Neutrophil (primary cell): Measurements from ENCODE around the gene MARK4.

Experiments
- H3K27ac ChIP-seq: fragments of 200-600 bp; sonication (generic); 2 replicates; pipeline ENCODE4 v1.5.1; 2016; ENCODE audit warnings: mild to moderate bottlenecking, moderate library complexity
- H3K27me3 ChIP-seq: fragments of 200-600 bp; sonication (generic); 2 replicates; pipeline ENCODE4 v1.6.0; 2016; ENCODE audit warnings: mild to moderate bottlenecking
- H3K36me3 ChIP-seq: fragments of 200-600 bp; sonication (generic); 2 replicates; pipeline ENCODE4 v1.5.1; 2017
- H3K4me1 ChIP-seq, 2 experiments: fragments of 200-600 bp in 1 of 2; sonication (generic) in 1 of 2; 1 replicate in 1 of 2; 2 replicates in 1 of 2; pipeline versions ENCODE4 v1.5.1 to v1.6.1; 2013 to 2016; ENCODE audit warnings: low read depth in 1 of 2, low read length in 1 of 2, mild to moderate bottlenecking in 1 of 2, moderate library complexity in 1 of 2; ENCODE audit not compliant: control insufficient read depth in 1 of 2, insufficient read depth in 1 of 2
- H3K4me3 ChIP-seq, 2 experiments: fragments of 200-600 bp in 1 of 2; sonication (generic) in 1 of 2; 1 replicate in 1 of 2; 2 replicates in 1 of 2; pipeline ENCODE4 v1.5.1; 2013 to 2016; ENCODE audit warnings: low read depth in 1 of 2, low read length in 1 of 2, mild to moderate bottlenecking in 1 of 2, moderate library complexity in 1 of 2
- H3K9me3 ChIP-seq: fragments of 200-600 bp; sonication (generic); 2 replicates; pipeline ENCODE4 v1.5.1; 2016
- CTCF ChIP-seq: fragments of 200-600 bp; sonication (generic); IDR thresholded peaks from 2 replicates; pipeline ENCODE4 v1.5.1; 2016; ENCODE audit warnings: antibody characterized with exemption

The MARK4 gene

GRCh38 chr19:45320997-45321775 is 70.1 kb downstream of the MARK4 start:
- Histone ChIP-seq H3K27ac (no peak overlapping the region), H3K9me3 (no peaks in the 10 kb centered on the region), H3K27me3 (peaks cover 67% of the 10 kb centered on the region), H3K36me3 (no peaks in the 10 kb centered on the region), H3K4me3 (no peak overlapping the region), H3K4me1 (no peaks in the 10 kb centered on the region)
- no peak for TF ChIP-seq CTCF

- Histone ChIP-seq H3K4me3 (no peak overlapping the region), H3K4me1 (no peaks in the 10 kb centered on the region), H3K9me3 (no peaks in the 10 kb centered on the region), H3K27me3 (peaks cover 60% of the 10 kb centered on the region), H3K36me3 (no peaks in the 10 kb centered on the region), H3K27ac (no peak overlapping the region)
- no peak for TF ChIP-seq CTCF
Observed at GRCh38 chr19:45321848-45322247, 70.8 kb downstream of the MARK4 start.

- H3K4me3 ChIP-seq, result no peak overlapping the region
- peaks cover 56% of the 10 kb centered on the region for H3K27me3 ChIP-seq
- H3K27ac ChIP-seq, result no peak overlapping the region
- H3K36me3 ChIP-seq, result no peaks in the 10 kb centered on the region
- no peaks in the 10 kb centered on the region for H3K9me3 ChIP-seq
- TF ChIP-seq CTCF, result no peak
- no peaks in the 10 kb centered on the region for H3K4me1 ChIP-seq
Observed at GRCh38 chr19:45322311-45322710, 71.2 kb downstream of the MARK4 start.

GRCh38 chr19:45322744-45323281 is 71.7 kb downstream of the MARK4 start, which contains the start of gene CKM:
Gene CKM (minus strand): TSS chr19:45322875. CDS start chr19:45319713, 3,162 bp downstream.
- Histone ChIP-seq H3K4me1 (no peaks in the 10 kb centered on the region), H3K4me3 (no peak within 1 kb of the TSS), H3K27ac (no peak within 1 kb of the TSS), H3K27me3 (peaks cover 51% of the 10 kb centered on the region), H3K9me3 (no peaks in the 10 kb centered on the region), H3K36me3 (no peaks in the 10 kb centered on the region)
- TF ChIP-seq CTCF, result no peak

- no peaks in the 10 kb centered on the region for H3K36me3 ChIP-seq
- no peaks in the 10 kb centered on the region for H3K4me1 ChIP-seq
- H3K27ac ChIP-seq, result no peak overlapping the region
- no peak for TF ChIP-seq CTCF
- no peak overlapping the region for H3K4me3 ChIP-seq
- no peaks in the 10 kb centered on the region for H3K9me3 ChIP-seq
- peaks cover 47% of the 10 kb centered on the region for H3K27me3 ChIP-seq
Observed at GRCh38 chr19:45323671-45324081, 72.6 kb downstream of the MARK4 start.
